Bone marrow (tissue), 2 donors: ENCODE measurements around the gene FNIP2.

ENCODE experiments used
- DNase-seq, 2 donors: peaks; one replicate each; lab custom pipeline; 2025; lab: John Stamatoyannopoulos, UW

Gene FNIP2

DNA sequence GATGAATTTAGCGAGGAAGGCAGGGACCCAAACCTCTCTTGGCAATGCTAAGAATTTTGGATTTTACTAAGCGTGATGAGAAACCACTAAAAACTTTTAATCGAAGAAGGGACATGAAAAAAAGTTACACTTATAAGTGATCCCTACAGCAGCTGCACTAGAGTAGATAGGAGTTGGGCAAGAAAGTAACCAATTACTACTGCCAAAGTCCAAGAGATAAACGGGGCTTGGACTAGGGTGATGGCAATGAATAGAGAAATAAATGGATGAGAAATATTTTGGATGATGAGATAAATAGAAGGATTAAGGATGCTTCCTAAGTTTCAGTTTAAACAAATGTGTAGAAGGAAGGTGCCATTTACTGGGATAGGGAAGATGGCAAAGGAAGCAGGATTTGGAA, 6.3 kb upstream of the FNIP2 start:
- no peak for DNase-seq

DNA sequence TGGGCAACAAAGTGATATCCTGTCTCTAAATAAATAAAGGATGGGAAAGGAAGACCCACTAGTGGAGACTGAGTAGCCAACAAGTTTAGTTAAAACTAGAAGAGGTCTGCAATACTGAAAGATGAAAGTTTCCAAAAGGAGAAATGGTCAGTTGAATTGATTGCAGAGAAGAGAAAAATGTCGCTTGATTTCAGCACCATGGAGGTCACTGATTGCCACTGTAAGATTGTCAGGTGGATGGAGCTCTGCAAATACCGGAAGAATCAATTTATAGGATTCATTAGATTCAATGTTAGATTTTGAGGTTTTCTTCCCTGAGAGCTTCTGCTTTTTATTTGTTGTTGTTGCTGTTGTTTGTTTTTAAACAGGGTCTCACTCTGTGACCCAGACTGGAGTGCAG, 5.4 kb upstream of the FNIP2 start:
- DNase-seq: no peak

DNA sequence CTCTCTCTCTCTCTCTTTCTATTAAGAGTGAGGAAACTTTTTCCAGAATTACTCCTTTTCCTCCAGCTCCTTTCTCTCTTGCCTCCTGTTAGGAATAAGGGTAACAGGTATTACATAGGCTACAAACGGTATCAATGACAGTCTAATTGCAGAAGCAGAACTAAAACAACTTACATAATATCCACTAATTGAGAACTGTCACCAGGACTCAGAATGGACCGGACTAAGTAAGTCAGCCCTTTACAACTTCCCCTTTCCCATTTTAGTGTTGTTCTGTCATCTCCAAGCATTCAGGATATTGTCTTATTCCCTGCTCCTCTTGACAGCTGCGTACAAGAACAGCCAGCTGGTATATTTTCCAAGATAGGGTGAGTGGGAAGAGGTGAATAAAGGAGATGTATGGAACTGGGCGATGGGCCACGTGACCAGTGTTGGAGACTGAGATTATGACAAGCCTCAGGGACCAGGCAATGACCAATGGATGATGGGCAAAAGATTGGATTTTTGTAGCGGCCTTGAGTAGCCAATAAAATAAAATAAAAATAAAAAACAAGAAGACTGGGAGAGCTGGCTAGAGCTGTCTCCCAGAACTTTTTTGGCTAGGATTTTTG, 2.3 kb upstream of the FNIP2 start:
- peak in 1 of 2 donors; percentile 75 for DNase-seq

DNA sequence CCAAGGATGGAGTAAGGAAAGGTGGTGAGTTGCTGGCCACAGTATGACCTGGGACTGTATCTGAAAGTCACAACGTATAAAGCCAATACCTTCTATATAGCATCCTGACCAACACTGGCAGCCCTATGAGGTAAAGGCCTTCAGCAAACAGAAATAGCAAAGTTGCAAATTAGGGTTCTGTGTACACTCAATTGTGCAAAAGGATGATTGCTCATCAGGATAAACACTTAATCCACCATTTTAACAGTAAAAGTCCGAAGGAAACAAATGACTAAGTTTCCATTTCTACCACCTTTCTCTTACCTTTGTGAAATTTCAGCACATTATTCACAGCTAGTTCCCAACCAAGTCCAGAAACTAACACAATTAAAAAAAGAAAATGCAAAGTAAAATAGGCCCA, 1.4 kb upstream of the FNIP2 start:
- DNase-seq: no peak

DNA sequence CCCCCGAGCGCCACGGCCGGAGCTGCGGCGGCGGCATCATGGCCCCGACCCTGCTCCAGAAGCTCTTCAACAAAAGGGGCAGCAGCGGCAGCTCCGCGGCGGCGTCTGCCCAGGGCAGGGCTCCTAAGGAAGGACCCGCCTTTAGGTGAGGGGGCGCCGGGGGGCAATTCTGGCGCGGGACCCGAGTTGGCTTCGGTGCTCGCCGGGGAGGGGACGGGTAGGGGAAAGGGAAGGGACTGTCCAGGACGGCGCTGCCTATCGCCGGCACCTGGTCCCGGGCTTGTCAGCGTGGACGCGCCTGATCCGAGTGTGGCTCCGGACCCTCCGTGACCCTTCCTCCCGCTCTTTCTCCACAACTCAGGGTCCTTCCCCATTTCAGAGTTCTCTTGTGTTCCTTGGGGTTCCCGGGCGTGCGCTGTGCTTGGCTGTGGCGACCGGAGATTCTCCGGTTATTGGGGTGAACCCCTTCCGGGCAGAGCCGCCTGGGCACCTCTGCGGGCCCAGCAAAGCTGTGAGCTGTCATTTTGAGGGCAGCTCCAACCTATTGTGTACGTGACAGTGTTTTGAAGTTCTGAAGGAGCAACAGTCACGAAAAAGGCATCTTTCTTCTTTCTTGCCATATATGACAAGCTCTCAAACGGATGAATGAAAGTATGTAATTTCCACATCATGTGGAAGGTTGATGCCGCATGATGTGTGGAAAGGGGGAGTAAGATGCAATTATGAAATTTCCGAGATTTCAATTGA, 522 bp downstream of the FNIP2 start:
- DNase-seq: peak; percentile 24 to 46

DNA sequence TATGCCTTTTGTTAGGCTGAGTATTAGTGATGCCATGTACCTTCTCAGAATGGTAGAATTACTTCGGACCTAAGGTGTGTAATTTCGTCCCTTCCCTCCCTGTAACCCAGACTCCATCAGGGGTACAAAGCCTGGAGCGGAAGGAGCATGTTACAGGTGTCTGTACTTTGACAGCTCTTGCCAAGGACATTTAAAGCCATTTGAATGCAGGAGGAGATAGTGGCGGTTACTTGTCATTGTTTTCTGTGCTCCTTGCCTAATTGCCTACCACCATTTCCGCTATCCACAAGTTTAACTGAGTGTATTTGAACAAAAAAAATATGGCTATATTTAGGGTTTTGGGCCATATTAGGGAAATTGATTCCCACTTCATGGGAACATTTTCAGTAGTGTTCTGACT, 1.8 kb downstream of the FNIP2 start:
- DNase-seq: no peak

DNA sequence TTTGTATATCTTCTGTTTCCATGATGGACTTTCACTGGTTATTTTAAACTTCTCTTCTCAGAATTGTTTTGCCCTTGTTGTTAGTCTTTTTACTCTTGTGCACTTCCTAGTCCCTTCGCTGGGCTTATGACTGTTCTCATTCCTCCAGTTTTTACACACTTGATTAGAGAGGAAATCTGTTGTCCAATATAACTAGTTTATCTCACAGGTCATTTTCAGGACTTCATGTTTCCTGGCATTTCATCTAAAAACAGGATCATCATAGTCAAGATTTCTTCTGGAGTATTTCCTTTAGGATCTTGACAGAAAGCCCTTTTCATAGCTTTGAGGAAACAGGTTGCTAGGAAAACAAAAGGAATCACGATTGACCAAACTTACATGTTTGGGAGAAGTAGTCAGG, 3.0 kb downstream of the FNIP2 start:
- no peak for DNase-seq

DNA sequence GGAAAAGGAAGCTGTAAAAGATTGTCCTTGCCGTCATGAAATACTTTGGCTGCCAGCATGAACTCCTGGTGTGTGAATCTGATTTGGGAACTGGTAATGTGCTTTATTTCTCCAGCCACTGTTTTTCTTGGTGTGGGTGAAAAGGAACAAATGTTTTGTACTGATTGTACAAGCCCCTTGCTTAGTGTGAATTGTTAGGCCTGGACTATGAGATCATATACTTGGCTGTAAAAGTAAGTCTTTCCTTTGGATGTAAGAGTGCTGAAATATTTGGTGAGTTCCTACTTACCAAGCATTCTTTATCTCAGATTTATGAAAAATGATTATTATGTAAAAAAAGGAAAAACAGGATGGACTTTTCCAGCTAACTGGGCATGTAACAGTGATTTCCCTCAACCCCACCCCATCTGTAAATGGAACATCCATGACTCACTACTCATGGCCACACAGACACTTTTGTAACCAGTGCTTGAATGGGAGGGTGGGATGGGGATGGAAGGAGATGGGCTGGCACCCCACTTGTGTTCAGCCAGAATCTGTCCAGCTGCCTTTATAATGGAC, 6.3 kb downstream of the FNIP2 start:
- no peak for DNase-seq

DNA sequence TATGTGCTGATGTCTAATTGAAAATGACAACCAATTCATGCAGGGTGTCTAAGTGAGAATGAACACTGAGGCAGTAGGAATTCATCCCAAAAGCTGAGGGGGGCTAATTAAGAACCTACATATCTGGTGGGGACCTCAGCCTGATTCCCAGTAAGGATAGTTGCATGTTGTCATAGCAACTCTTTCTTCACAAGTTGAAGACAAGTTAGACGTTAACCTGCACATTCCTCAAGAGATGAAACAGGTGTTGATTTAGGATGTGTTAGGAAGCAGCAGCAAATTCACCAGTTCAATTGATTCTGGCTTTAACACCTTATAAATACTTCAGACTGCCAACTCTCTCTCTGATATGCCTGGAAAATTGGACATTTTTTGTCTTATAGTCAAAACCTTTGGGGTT, 7.3 kb downstream of the FNIP2 start:
- DNase-seq: no peak

DNA sequence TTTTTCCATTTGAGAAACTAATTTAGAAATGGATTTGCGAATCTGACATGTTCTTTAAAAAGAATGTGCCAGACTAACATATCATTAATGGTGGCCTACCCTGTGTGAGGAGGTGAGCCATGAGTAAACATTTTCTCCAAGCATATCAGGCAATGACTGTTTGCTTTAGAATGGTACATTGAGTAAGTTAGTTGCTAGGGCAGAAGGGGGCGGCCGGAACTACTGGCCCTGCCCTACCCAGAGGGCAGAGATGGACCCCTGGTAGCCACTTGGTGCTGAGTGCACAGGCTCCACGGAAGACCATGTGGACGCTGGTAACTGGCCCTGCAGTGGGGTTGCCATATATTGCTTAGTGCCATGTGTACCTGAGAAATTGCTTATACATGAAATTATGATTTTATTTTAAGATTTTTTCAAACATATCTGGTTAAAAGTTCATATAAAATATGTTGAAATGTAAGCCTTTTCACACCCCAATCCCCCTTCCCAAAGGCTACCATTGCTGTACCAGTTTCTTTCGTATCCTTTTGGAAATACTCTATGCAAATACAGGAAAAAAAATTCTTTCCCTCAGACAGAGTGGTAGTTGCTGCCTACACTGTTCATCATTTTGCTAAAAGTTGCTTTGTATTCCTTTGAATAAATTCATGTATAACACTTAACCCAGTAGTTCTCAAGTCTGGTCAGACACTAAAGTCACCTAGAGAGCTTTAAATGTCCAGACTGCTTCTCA, 8.8 kb downstream of the FNIP2 start:
- no peak for DNase-seq

DNA sequence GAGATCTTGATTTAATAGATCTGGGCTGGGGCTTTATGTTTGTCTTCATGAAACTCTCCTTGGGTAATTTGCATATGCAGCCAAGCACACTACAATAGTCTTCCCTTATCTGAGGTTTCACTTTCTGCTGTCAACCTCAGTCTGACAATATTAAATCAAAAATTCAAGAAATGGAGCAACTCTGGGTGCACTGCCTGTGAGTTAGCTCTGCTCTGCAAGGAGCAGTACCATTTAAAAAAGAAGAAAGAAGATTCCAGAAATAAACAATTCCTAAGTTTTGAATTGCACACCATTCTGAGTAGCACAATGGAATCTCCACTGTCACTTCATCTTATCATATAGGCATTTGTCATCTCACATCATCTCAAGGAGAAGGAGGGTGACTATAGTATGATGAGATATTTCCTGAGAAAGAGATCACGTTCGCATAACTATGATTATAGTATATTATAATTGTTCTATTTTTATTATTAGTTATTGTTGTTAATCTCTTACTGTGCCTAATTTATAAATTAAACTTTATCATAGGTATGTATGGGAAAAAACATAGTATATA, 9.4 kb downstream of the FNIP2 start:
- DNase-seq: peak in 1 of 2 donors; percentile 57

DNA sequence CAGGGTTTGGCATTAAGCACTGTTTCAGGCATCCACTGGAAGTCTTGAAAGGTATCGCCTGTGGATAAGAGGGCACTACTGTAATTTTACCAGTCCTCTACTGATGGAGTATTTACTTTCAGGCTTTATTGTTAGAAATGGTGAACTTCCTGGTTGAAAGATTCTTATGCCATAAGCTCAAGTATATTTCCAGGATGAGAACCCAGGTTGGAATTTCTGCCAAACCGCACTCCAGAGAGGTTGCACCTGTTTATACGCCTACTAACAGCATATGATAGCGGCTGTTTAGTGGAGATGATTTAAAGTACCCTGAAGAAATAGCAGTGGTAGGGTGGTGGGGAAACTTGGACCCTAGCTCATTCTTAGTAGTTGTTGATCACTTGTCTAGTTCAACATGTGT, 9.9 kb downstream of the FNIP2 start:
- DNase-seq: no peak

DNA sequence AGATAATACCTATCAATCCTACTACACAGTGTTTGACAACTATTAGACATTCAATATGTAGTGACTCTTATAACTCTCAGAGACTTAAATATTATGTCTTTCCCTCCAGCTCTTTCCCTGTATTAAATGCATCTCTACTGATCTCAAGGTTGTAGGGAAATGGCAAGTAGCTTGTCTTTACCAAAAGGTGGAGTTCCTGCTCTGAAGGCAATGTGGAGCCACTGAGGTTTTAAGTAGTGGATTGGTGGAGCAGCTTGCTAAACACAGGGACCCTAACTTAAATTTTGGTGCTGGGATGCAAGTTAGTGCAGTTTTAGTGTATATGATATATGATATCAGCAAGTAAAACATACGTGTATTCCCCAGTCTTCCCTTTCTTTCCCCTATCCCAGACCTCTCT, 13.1 kb downstream of the FNIP2 start:
- no peak for DNase-seq

DNA sequence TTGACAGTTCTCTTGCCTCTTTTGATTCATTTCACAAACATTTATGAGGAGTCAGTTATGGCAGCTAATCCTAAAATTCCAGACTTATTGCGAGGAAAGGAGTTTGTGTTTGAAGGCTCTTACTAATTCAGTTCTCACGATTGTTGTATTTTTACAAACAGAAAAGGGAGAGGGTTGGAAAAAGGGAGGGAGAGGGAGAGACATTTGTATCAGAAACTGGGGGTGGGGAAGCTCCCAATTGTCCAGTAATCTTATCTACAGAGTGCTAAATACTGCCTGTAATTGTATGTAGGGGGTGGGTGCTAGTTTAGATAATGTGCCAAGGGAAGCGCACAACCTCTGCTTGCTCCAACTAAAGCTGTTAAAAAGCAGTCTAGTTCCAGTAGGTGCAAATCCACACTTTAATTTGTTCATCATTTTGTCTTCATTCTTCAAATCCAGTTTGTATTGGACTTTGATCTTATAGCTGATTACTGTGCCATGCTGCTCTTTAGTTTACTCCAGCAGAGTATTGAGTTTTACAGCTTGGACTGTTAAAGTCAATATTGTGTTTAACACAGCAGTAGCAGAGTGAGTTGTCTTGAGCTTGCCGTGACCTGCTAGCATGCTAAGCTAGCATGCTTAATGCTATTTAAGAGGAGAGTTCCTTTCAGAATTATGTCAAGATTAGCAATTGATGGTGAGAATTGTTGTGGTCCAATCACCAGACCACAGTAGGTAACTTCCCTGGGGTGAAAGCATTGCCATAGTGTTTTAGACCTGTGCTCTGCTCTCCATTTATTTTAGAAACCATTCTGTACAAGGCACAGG, 13.9 kb downstream of the FNIP2 start:
- no peak for DNase-seq

DNA sequence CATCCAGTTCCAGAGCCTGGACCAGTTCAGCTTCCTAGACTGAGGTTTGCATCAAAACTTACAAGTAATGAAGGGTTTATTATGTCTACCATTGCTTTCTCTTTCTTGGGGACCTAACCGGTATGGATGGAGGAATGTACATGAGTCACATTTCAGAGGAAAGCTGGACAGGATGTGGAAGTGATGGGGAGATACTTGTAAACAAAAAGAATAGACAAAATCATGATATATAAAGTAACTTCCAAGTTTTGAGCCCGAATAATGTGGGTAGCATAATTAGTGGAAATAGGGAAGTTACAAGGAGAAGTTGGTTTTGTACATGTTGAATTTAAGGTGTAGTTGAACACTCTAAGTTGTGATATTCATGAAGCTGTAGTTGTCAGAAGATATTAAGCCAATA, 15.0 kb downstream of the FNIP2 start:
- peak in 1 of 2 donors; percentile 61 for DNase-seq

DNA sequence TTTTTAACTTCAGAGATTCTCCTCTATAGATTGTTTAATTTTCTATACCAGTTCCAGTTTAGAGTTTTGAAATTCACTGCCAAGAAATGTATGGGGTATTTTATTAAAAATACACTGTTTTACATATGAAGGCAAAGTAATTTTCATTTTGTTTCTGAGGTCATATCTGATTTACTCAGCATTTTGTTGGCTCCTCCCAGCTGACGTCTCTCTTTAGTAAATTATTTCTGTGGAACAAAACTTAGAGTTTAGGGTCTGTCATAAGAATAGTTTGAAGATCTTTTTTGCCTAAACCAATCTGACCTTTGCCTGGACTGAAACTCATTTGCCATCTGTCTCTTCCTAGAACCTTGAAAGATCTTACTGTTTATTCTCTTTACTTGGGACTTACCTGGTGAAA, 16.9 kb downstream of the FNIP2 start:
- no peak for DNase-seq

DNA sequence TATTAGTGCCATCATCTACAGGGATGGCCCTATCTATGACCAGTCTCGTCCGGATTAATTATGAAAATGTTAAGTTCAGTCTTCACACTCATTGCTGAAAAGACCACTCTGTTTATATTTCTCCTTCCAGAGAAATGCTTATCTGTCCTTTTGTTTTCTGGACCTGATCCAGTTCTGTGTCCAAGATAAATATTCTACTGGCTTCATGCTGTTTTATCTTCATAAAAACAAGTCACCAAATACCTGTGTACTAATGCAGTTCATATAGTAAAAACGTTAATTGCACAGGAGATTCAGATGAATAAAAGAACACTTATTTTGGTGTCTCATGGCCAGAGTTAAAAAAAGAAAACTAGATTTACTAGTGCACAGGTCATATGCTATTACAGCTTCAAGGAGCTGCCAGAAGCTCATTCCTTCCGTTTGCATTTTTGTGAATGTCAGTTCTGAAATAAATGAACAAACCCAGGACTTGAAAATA, 17.3 kb downstream of the FNIP2 start:
- no peak for DNase-seq

DNA sequence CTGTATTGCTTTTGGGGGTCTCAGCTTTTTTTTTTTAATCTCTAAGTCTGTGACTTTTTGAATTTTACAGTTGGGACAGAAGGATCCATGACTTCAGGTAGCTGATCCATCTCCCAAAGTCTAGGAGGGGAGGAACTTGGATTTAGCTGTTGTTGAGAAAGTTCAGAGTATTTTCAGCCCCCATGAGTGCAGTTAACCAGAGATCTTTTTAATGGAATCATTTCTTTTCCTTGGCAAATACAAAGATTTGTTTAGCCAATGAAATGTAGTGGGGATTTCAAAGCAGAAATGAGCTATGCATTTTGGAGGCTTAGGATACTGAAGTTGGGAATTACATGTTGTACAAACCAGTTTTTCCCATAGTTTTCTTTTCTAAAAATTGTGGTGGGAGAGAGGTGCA, 18.1 kb downstream of the FNIP2 start:
- DNase-seq: no peak

DNA sequence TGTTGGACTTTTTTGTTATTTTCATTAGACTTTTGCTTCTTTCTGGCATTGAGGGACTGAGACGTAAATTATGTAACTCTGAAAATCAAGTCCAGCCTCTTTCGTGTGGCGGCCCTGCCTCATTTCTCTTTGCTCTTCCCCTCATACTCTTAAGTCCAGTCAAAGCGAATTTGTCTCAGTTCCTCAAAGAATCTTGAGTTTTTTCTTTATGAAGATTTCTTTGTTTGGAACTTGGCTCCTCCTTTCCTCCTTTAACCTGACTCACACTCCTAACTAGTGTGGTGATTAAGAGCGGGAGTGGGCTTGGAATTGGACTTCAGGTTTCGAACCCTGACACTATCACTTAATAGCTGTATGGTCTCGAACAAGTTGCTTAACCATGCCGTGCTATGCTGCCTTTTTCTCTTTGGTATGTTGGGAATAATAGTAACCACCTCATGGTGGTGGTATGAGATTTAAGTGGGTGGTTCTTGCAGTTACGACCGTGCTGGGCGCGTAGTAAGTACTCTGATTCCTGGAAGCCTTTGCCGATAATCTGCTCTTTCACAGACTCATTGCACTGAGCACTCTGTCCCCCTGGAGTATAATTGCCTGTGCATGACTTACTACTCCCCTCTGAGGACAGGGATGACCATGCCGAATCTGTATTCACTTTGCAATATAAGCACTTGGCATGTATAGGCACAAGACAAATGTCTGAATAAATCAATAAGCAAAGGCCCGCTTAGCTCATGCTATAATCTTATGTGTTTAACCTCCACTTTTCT, 19.1 kb downstream of the FNIP2 start:
- no peak for DNase-seq

DNA sequence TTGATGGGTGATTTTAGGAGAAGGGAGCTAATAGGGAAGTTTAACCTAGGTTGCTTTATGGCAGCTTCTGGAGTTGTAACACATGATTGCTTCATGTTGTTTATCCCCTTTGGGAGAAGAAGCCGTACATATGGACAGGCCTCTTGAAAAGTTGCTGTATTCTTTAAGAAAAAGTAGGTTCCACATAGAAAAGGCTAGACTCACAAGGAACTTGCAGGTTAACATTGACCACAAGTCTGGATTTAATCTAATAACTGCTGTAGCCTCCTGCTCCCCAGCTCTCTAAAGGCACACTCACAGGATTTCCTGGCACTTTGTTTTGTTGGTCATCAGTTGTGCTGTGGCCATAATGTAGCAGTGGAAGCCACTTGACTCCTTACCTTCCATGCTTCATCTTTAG, 19.7 kb downstream of the FNIP2 start:
- DNase-seq: no peak

DNA sequence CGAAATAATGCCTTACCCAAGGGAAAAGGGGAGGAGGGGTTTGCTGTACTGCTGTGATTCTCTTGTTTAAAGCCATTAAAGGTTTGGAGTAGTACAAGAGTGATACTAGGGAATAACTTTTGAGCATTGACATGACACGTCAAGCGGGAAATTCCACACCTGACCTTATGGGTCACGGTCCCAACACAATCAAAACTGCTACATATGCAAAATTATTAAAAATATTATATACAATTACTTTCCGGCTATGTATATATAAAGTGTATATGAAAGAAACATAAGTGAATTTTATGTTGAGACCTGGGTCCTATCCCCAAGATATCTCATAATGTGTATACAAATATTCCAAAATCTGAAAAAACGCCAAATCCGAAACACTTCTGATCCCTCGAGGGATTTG, 21.0 kb downstream of the FNIP2 start:
- DNase-seq: no peak
